Erythroblast (primary cell): ENCODE results near the gene PCDH8.

Source experiments
- GATA1 ChIP-seq: IDR thresholded peaks from 2 replicates; pipeline ENCODE4 v1.6.1; 2011; ENCODE audit warnings: low read depth, mild to moderate bottlenecking, control low read depth, low read length, moderate library complexity
- POLR2A ChIP-seq: IDR thresholded peaks from 2 replicates; pipeline ENCODE4 v1.6.1; 2011; ENCODE audit warnings: mild to moderate bottlenecking, low read length

DNA sequence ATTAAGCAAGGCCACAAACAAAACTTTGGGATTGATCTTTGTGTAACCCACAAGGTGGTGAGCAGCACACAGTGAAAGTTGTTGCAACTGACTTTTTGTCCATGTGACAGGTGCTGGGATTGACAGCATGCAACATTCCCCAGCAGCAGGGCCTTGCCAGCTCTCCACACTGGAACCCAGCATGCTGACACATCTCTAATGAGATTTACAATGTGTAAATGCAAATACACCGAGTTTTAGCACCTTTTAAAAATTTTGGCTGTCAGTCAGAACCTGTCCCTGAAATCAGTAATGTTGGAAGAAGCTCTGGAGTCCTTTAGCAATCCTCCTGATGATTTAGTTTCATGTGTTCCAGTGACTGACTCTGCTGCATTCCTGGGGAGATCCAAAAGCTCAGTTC is 16.5 kb upstream of the PCDH8 start:
- no peak for TF ChIP-seq POLR2A
- TF ChIP-seq GATA1: no peak
